AG08396 (cell line): Measurements from ENCODE around the gene MGMT.

Experiments used
- DNase-seq: peaks from one replicate; pipeline ENCODE4 v3.0.0; 2012; ENCODE audit warnings: low spot score, mixed read lengths

Gene MGMT

DNA sequence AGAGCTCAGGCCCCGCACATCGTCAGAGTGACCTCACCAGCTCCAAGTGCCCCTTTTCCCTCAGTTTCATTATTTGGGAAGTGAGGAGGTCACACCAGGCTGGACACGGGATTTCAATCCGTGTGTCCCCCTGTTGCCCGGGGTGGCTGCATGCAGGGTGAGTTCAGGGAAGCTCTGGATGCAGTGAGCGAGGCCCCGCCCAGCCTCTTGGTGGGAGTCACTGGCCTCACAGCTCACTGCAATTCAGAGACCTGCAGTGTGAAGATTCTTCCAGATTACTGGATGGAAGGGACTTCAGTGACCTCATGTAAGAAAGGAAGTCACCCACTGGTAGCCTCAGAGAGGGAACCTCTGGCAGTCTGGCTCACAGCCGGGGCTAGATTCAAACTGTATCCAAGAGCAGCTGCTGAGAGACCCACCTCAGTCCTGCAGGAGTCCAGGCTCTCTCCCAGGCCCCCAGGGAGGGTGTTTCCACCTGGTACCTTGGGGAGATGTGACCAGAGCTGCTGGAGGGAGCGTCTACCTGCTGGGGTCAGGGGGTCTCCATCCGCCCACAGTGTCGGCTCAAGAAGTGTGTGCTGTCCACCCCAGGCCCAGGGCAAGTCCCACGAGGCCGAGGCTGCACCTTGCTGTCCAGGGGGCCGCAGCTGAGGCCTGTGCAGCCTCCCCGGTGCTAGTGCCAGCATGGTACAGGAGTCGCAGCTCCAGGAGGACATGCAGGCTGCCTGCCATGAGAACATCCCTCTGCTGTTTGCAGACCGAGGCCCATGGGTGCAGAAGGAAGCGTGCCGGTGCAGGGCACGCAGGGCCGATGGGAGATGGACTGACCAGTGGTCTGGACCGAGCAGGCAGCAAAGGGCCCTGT lies 54.4 kb downstream of the MGMT start:
- DNase-seq: no peak

DNA sequence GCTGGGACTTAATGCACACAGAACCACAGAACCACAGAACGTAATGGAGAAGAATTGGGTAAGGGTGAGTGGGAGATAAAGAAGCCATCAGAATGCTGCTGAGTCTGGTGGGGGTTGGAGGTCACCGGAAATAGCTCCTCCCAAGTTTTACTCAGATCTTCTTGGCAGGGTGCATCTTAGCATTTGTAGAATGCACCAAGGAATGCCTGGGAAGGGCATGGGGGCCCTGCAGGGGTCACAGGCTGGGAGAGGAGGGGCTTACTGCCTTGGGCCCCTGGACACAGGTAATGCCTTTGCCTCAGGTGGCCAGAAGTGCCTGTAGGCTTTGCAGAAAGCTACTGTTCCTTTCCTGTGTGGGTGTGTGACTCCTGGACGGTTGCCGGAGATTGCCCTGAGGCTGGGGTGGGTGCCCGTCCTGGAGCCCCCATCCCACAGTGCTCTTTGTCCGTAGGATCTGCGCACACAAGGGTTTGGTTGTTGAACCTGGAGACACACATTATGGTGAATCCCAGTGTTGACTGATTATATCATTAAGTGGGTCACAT lies 55.1 kb downstream of the MGMT start:
- no peak for DNase-seq

GRCh38 chr10:129523031-129523722 lies 56.1 kb downstream of the MGMT start:
- DNase-seq: no peak

DNA sequence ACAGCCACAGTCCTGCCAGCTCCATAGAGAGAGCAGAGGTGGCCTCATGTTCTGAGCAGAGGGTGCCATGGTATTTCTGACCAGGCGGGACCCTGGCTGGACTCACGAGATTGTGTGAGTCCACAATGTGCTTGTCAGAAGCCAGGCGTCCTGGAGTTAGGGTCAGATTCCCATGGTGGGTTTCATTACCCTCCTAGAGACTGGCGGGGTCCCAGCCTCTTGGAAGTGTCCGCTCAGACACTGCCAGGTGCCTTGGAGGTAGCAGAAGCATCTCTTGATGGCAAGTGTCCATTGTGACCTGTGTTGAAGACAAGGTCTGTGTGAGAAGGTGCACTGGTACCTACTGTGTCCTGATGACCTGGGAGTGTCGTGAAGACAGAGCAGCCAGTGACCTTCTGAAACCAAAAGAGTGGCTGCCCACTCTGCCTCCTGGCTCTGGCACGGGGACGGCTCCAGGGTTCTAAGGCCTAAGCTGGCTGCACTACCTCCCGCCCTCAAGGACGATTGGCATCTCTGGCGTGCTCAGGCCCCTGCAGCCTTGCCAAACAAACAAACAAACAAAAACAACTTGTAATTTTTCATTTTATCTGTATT lies 56.8 kb downstream of the MGMT start:
- DNase-seq: no peak

- no peak for DNase-seq
Measured at GRCh38 chr10:129524936-129525335, 57.9 kb downstream of the MGMT start.

- peak; percentile 86 for DNase-seq
Measured at GRCh38 chr10:129525401-129525801, 58.4 kb downstream of the MGMT start.

- DNase-seq: no peak
Measured at GRCh38 chr10:129526943-129527342, 59.9 kb downstream of the MGMT start.

GRCh38 chr10:129528376-129528978 lies 61.4 kb downstream of the MGMT start:
- DNase-seq: no peak

- DNase-seq: peak; percentile 32
Measured at GRCh38 chr10:129530581-129530980, 63.5 kb downstream of the MGMT start.

- peak; percentile 75 for DNase-seq
Measured at GRCh38 chr10:129531195-129531968, 64.3 kb downstream of the MGMT start.

- peak; percentile 33 for DNase-seq
Measured at GRCh38 chr10:129531969-129532660, 65.1 kb downstream of the MGMT start.

GRCh38 chr10:129532838-129533237 lies 65.8 kb downstream of the MGMT start:
- no peak for DNase-seq

- DNase-seq: no peak
Measured at GRCh38 chr10:129533281-129533680, 66.2 kb downstream of the MGMT start.

- DNase-seq: no peak
Measured at GRCh38 chr10:129534826-129535225, 67.8 kb downstream of the MGMT start.

DNA sequence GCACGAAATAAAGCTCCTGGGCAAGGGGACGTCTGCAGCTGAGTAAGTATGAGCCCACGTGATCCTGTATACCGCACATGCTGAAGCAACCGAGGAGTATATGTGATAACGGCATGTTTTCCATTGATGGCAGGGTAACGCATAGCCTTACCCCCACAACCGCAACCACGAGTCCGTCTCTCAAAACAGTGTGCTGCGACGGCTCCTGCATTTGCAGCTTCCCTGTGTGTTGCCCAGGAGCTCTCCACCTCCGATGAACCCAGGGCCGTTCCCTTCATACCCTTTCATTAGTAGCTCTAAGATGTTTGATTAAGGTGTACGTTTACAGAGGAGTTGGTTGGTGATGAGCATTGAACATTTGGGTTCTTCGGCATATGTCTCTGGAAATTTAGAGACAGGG lies 69.3 kb downstream of the MGMT start:
- DNase-seq: no peak

DNA sequence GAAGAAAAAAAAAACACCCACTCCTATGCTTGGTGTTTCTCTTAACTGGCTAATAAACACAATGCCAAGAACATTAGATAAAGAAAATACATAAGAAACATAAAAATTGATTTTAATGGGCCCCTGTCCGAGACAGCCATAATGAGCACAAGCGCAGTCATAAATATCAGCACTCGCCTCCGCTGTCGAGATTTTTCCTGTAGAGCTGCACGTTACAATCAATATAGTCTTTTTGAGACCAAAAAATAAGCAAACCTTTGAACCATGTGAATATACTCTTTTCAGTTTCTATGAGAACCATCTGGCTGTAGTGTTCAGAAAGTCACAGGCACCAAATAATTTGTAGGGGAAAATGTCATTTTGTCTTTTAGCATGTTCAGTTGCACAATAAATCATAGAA lies 70.1 kb downstream of the MGMT start:
- DNase-seq: no peak

GRCh38 chr10:129538236-129538635 lies 71.2 kb downstream of the MGMT start:
- no peak for DNase-seq

DNA sequence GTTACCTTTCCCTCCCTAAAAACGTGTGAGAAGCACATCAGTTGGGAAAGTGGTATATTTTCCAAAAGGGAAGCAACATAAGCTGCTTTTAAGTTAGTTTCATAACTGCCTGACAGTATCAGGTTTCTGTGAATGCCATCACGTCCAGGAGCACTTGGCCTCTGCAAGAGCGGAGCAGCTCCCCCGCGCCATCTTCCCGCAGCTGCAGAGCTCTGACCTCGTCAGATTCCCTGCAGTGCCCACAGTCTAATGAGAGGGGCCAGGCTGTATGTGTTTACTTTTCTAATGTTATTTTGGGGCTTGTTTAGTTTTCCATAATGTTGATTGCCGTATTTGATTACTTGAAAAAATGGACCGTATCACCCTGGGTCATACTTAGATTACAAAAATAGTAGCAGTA lies 74.2 kb downstream of the MGMT start:
- no peak for DNase-seq

DNA sequence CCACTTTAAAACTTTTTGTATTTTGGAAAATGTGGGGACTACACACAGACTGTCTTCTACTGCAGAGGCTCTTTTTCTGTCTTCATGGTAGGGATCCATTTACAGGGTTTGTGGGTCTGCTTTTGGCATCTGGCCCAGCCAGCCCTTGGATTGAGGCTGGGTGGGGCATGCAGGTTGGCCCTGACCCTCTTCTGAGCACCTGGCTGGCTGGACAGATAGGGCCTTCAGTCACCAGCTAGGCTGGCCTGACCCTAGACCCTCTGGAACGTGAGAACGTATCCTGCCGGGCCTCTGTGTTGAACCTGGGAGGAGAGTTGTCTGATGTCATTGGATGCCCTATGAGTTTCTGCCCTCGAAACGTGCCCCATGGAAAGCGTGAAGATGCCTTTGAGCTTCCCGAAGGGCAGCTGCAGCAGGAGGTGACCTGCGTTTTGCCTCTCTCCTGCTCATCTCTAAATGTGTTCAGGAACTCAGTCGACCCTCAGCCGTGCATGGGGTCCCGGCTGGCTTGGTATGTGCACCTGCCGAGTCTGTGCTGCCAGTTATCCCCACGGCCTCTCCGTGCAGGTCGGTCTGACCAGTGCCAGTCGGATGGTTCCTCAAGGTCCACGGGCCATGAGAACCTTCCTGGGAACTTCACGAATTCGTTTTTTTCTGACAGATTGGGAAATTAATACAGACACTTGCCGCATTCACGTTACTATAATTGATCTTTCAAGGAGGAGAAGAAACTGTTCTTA lies 74.9 kb downstream of the MGMT start:
- no peak for DNase-seq

DNA sequence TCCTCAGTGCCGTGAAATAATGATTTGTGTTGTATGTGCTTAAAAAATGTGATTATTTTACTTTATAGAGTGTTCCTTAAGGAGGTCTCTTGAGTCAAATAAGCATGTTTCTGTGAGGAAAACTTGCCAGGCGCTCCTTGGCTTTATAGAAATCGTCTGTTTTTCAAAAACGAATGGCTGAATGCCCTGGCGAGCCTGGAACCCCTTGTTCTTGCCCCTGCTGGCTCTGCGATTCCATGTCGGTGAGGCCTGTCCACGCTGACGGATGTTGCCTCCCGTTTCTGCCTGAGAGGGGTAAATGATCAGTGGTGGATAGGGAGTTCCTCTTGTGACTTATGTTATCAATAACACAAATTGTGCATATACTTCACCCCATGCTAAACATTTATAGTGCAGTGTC lies 75.5 kb downstream of the MGMT start:
- DNase-seq: no peak
